Ectodermal cell (in vitro differentiated cells): ENCODE data around the gene RFPL3.
"Not testable (repeated sequence)": the region's sequence is repeated elsewhere in the genome, so short reads cannot be mapped to it uniquely, and the experiment has no call there.

Experiments used
- H3K27ac ChIP-seq: 2 replicates; pipeline ENCODE4 v1.7.0; 2013; ENCODE audit warnings: mild to moderate bottlenecking, low read depth, low read length; ENCODE audit not compliant: insufficient read depth, poor library complexity, severe bottlenecking
- H3K27me3 ChIP-seq: 2 replicates; pipeline ENCODE4 v1.7.0; 2013; ENCODE audit warnings: mild to moderate bottlenecking, low read length; ENCODE audit not compliant: insufficient read depth, control insufficient read depth, poor library complexity, severe bottlenecking
- H3K36me3 ChIP-seq: one replicate; pipeline ENCODE4 v1.7.0; 2013; ENCODE audit warnings: low read length; ENCODE audit not compliant: control insufficient read depth, insufficient read depth
- H3K4me1 ChIP-seq: one replicate; pipeline ENCODE4 v1.7.0; 2013; ENCODE audit warnings: low read length; ENCODE audit not compliant: control insufficient read depth, insufficient read depth
- H3K4me3 ChIP-seq: 2 replicates; pipeline ENCODE4 v1.7.0; 2013; ENCODE audit warnings: low read depth, low read length, control low read depth; ENCODE audit not compliant: insufficient read depth
- H3K9me3 ChIP-seq: 2 replicates; pipeline ENCODE4 v1.7.0; 2013; ENCODE audit warnings: mild to moderate bottlenecking, low read length, moderate library complexity; ENCODE audit not compliant: control insufficient read depth
- WGBS, 2 experiments: methylation state at CpG; one replicate each; pipeline ENCODE4 v1.1.7; 2013; ENCODE audit warnings: missing lambda C conversion rate in 2 of 2; 5-methylcytosine and 5-hydroxymethylcytosine counted together

Gene RFPL3

GRCh38 chr22:32336121-32336603 lies 21.5 kb upstream of the RFPL3 start:
- H3K4me1 ChIP-seq = peaks cover 26% of the 10 kb centered on the region
- H3K4me3 ChIP-seq = no peak overlapping the region
- H3K9me3 ChIP-seq = no peaks in the 10 kb centered on the region
- H3K36me3 ChIP-seq = no peaks in the 10 kb centered on the region
- WGBS, 2 experiments = 31 to 43% methylated on average over 13 of the region's 13 CpGs
- no peaks in the 10 kb centered on the region for H3K27me3 ChIP-seq
- H3K27ac ChIP-seq = peak overlapping the region; percentile 60

- Histone ChIP-seq H3K27ac (no peak overlapping the region), H3K9me3 (no peaks in the 10 kb centered on the region), H3K4me3 (no peak overlapping the region), H3K4me1 (peaks cover 33% of the 10 kb centered on the region), H3K36me3 (no peaks in the 10 kb centered on the region), H3K27me3 (no peaks in the 10 kb centered on the region)
- 87% methylated on average over 10 of the region's 10 CpGs for WGBS, 2 experiments
Observed at GRCh38 chr22:32336771-32337424, 20.8 kb upstream of the RFPL3 start.

DNA sequence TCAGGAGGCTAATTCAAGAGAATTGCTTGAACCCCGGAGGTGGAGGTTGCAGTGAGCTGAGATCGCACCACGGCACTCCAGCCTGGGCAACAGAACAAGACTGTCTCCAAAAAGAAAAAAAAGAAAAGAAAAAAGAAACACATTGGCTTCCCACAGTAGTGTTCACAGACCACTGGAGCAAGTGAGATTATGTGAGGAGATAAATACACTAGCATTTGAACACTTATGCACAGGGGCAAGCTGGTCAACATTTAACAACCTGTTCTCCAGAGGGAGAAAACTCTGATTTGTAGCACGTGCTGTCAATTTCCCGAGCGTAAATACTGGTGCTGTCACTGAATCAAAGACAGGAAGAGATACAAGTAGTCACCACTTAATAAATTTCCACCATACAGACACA lies 20.2 kb upstream of the RFPL3 start:
- H3K36me3 ChIP-seq, H3K9me3 ChIP-seq, H3K27me3 ChIP-seq, H3K27ac ChIP-seq, H3K4me3 ChIP-seq: not testable (repeated sequence)
- peaks cover 36% of the 10 kb centered on the region for H3K4me1 ChIP-seq
- 94 to 98% methylated on average over 6 of the region's 6 CpGs for WGBS, 2 experiments

GRCh38 chr22:32338757-32339156 lies 18.9 kb upstream of the RFPL3 start:
- no peaks in the 10 kb centered on the region for H3K36me3 ChIP-seq
- H3K27me3 ChIP-seq = no peaks in the 10 kb centered on the region
- no peaks in the 10 kb centered on the region for H3K9me3 ChIP-seq
- no peak overlapping the region for H3K4me3 ChIP-seq
- 95 to 96% methylated on average over 10 of the region's 10 CpGs for WGBS, 2 experiments
- peaks cover 36% of the 10 kb centered on the region for H3K4me1 ChIP-seq
- no peak overlapping the region for H3K27ac ChIP-seq

DNA sequence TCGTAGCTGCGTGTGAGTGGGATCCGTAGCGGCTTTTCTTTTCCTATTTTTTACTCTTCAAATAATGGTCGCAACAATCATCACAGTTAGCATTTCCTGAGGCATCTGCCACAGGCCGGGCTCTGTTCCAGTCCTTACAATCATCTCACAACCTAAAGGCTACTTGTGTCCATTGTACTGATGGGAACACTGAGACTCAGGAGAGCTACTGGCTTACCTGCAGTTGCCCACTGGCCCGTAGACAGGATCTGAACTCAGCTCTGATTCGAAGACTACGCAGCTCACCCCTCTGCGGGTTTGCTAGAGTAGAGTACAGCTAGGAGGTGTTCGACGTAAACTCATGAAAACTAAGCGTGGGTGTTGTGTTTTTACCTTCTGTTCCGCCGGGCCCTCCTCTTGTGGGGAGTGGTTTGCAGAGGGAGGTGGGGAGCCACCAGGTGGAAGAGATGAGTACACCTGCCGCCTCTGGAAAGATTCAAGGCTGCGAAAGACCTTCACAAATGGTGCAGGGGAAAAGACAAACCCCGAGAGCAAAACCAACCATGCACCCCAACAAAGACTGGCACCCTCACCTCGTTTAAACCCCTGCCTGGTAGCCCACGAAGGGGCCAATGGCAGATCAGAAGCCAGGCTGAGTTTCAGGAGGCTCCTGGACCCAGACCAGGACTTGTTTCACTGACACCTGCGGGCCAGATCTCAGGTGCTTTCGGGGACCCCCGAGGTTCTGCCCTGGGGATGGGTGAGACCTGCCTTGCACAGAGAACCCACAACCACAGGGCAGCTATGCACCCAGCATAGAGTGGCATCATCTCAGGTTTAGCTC lies 18.3 kb upstream of the RFPL3 start:
- Histone ChIP-seq H3K4me1 (peaks cover 36% of the 10 kb centered on the region), H3K36me3 (no peaks in the 10 kb centered on the region), H3K27me3 (no peaks in the 10 kb centered on the region), H3K9me3 (no peaks in the 10 kb centered on the region), H3K27ac (no peak overlapping the region), H3K4me3 (no peak overlapping the region)
- 94 to 95% methylated on average over 23 of the region's 23 CpGs for WGBS, 2 experiments

DNA sequence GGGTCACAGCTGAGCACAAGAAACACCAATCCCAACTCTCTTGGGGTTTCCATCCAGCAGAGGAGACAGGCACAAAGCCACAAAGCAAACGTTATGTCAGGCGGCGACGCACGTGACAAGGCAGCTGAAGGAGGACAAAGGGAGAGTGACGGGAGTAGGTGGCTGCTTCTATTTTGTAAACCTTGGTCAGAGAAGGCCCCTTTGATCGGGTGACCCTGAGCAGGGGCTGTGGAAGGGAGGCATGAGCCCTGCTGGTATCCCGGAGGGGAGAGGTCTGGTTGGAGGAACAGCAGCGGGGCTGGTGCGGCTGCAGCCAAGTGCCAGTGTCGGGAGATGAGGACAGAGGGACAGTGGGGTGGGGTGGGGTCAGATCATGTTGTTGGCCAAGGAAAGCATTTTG lies 17.3 kb upstream of the RFPL3 start:
- Histone ChIP-seq H3K4me3 (no peak overlapping the region), H3K36me3 (no peaks in the 10 kb centered on the region), H3K9me3 (no peaks in the 10 kb centered on the region), H3K27me3 (no peaks in the 10 kb centered on the region), H3K27ac (no peak overlapping the region), H3K4me1 (peaks cover 33% of the 10 kb centered on the region)
- WGBS, 2 experiments = 72 to 78% methylated on average over 11 of the region's 11 CpGs

- no peak overlapping the region for H3K4me3 ChIP-seq
- H3K27me3 ChIP-seq = no peaks in the 10 kb centered on the region
- 73 to 78% methylated on average over 13 of the region's 13 CpGs for WGBS, 2 experiments
- no peaks in the 10 kb centered on the region for H3K36me3 ChIP-seq
- no peak overlapping the region for H3K27ac ChIP-seq
- peaks cover 26% of the 10 kb centered on the region for H3K4me1 ChIP-seq
- H3K9me3 ChIP-seq = no peaks in the 10 kb centered on the region
Observed at GRCh38 chr22:32341122-32341740, 16.4 kb upstream of the RFPL3 start.

- WGBS, 2 experiments = 82 to 96% methylated on average over 2 of the region's 2 CpGs
Observed at GRCh38 chr22:32342977-32343376, 14.7 kb upstream of the RFPL3 start.

DNA sequence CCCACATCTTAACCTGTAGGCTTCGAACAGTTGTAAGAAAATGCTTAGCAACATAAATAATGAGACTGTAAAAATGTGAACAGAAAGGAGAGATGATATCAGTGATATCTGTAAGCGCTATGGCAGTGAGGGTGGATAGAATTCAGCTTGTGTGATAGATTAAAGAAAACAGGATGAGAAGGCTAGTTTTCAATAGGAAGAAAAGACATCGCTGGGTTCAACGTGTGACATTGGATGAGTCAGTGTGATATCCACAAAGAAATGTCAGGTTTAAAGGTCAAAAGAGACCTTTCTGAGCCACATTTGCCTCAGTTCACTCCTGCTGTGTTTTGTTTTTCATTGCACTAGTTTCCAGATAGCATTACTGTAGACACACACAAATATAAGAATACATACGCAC lies 13.7 kb upstream of the RFPL3 start:
- H3K4me1 ChIP-seq = peaks cover 11% of the 10 kb centered on the region
- no peak overlapping the region for H3K4me3 ChIP-seq
- H3K27me3 ChIP-seq = no peaks in the 10 kb centered on the region
- no peaks in the 10 kb centered on the region for H3K36me3 ChIP-seq
- H3K9me3 ChIP-seq = no peaks in the 10 kb centered on the region
- no peak overlapping the region for H3K27ac ChIP-seq
- WGBS, 2 experiments = 89% methylated on average over 5 of the region's 5 CpGs

More at GRCh38 chr22:32342977-32343376, 14.7 kb upstream of the RFPL3 start:
- H3K4me1 ChIP-seq = peaks cover 15% of the 10 kb centered on the region
- H3K4me3 ChIP-seq = no peak overlapping the region
- no peaks in the 10 kb centered on the region for H3K27me3 ChIP-seq
- no peaks in the 10 kb centered on the region for H3K9me3 ChIP-seq
- H3K36me3 ChIP-seq = no peaks in the 10 kb centered on the region
- no peak overlapping the region for H3K27ac ChIP-seq

DNA sequence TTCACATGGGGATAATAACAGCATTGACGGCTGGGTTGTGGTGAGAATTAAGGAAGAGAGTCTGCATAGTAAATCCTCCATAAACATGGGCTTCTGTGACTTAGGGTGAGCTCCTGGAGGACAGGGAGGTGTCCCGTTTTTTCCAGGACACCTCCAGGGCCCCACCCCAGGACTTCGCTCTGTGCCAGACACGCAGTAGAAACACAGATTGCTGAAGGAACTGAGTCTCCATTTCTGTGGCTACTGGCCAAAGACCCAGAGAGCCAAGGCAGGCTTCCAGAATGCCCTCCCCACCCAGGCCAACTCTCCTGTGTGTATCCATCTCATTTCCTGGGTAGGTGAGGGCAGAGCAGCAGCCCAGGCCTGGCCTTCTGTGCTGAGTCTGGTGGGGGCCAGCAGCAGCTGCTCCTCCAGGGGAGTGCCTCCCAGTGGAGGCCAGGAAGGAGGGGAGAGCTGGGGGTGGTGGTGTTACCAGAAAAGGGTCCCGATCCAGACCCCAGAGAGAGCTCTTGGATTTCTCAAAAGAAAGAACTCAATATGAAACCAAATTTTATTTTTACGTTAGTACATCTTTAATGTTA lies 9.5 kb upstream of the RFPL3 start:
- H3K4me1 ChIP-seq = no peaks in the 10 kb centered on the region
- no peak overlapping the region for H3K27ac ChIP-seq
- no peak overlapping the region for H3K4me3 ChIP-seq
- H3K36me3 ChIP-seq = no peaks in the 10 kb centered on the region
- no peaks in the 10 kb centered on the region for H3K9me3 ChIP-seq
- whole genome bisulfite sequencing, 2 experiments = 71 to 72% methylated on average over 4 to 5 of the region's 6 CpGs
- H3K27me3 ChIP-seq = no peaks in the 10 kb centered on the region
